KOPT-K1 (cell line): ENCODE measurements around the gene SETBP1.

Source experiments
- H3K27ac ChIP-seq: fragments of 200-600 bp; sonication (generic); 2 replicates; pipeline ENCODE4 v1.5.1; 2016; ENCODE audit warnings: antibody characterized with exemption, mild to moderate bottlenecking, low read depth, low read length; ENCODE audit not compliant: poor library complexity, severe bottlenecking
- H3K36me3 ChIP-seq: fragments of 200-600 bp; sonication (generic); 2 replicates; pipeline ENCODE4 v1.5.1; 2017; ENCODE audit warnings: antibody characterized with exemption, mild to moderate bottlenecking, low read length, moderate library complexity; ENCODE audit not compliant: insufficient read depth
- H3K9me3 ChIP-seq: fragments of 200-600 bp; sonication (generic); 2 replicates; pipeline ENCODE4 v1.5.1; 2017; ENCODE audit warnings: antibody characterized with exemption, low read length, mild to moderate bottlenecking; ENCODE audit not compliant: insufficient read depth, poor library complexity, severe bottlenecking

The SETBP1 gene

DNA sequence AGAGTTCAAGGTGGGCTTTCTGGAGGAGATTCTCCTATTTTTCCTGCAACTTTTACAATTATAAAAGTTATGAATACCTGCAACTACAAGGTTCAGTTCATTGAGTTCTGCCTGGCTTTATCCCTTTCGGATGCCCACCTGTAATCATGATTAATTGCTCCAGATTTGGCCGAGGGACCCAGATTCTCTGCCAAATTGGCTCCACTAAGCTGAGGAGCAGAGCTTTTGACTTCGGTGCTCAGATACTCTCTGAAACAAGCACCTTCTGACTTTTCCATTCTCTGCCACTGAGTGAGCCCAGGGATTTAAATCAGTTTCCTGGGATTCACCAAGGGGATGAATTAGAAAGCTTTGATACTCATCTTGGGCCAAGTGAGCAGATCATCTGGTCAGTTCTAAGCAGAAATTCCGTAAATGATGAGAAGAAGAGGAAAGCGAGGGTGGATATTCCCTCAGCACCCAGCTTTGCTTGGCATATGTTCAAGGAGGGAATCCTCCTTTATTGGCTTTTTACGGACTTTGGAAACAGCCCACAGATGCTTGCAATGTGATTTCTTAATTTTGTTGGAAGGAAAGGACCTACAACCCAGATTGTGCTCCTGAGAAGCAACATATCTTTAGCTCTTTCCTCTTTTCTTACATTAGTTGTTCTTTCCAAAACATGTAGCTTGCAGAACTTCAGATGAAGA, 179.2 kb downstream of the SETBP1 start:
- Histone ChIP-seq H3K9me3 (no peaks in the 10 kb centered on the region), H3K36me3 (no peaks in the 10 kb centered on the region), H3K27ac (no peak overlapping the region)

DNA sequence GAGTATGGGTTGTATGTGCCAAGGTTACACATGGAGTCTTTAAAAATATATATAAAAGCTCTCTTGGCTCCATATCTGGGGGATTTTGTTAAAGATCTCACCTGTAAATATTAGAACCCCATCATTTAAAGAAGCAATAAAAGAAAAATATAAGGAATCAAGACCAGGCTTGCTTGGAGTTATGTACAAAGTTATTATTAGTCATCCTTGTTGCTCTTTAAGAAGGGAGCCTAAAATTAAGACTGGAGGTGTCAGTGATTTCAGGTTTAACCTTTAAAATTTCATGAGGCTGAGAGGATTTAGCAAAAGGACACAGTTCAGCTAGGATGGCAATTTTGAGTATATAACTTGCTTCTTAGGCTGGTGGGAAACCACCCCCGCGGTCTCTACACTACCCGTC, 181.4 kb downstream of the SETBP1 start:
- no peak overlapping the region for H3K27ac ChIP-seq
- no peaks in the 10 kb centered on the region for H3K36me3 ChIP-seq
- no peaks in the 10 kb centered on the region for H3K9me3 ChIP-seq

DNA sequence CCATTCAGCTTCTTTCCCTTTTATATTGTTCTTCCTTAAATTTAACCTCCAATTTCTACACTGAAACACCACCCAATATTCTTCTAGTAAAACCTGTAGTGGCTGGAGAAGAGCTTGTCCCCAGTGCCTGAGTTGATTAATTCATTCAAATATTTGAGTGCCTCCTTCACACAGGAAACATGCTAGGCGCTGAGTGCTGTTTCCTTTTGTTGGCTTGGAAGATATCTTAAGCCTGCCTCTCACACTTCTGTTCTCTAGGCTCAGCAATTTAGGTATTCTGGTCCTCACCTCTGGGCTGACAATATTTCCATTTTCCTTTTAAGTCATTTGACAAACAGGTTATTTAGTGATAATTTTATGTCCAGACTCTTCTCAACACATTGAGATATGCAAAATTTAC, 185.4 kb downstream of the SETBP1 start:
- Histone ChIP-seq H3K27ac (no peak overlapping the region), H3K36me3 (no peaks in the 10 kb centered on the region), H3K9me3 (no peaks in the 10 kb centered on the region)

DNA sequence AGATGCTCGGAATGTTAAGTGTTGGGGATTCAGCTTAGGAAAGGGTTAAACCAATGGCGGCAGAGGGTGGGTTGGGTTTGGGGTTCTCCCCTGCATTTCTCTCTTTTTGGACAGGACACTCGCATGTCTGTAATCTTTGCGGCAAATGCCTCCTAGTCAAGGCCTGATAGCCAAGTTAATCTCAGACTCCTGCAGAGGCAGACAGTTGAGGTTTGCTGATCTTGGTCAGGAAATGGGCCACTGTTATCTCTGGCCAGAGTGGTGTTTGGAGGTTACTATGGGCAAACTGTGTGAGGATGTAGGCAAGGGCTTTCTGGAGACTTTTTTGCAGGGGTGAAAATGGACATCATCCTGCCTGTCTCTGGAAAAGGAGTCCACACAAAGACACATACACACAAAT, 188.8 kb downstream of the SETBP1 start:
- Histone ChIP-seq H3K36me3 (no peaks in the 10 kb centered on the region), H3K27ac (no peak overlapping the region), H3K9me3 (no peaks in the 10 kb centered on the region)

DNA sequence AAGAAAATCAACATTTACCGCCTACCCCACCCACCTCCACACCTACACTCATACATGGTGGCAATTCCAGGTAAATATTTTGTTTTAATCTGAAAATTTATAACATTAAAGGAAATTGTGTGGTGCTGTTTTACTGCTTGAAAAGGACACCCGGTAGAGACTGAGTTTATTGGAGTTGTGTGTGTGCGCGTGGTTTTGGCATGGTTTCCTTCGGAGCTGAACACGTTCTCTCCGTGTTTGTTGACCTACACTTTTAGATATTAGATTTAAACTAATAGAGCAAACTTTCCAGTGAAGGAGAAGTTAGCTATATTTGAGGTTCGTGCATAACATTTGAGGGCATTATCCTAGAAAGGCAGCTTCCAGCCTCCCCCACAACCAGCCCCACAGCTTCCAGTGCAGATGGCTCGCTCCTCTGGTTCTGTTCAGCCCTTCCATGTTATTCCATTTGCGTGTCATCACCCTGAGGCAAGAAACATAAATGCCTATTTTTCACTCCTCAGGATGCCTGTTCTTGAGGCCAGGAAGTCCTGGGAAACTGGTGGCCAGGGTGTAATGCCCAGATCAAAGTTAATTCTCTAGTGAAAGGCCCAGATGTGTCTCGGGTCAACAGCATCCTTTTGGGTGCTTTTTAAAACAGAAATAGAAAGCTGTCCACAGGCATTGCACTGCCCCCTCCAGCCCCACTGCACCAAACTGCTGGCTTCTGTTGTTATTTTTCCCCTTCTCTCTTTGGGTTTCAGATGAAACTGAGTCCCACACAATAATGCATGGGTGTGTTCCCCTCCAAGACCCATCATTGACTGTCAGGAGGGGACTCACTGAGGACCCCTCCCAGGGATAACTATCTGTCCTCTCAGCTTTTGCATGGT, 190.2 kb downstream of the SETBP1 start:
- H3K36me3 ChIP-seq = no peaks in the 10 kb centered on the region
- no peaks in the 10 kb centered on the region for H3K9me3 ChIP-seq
- no peak overlapping the region for H3K27ac ChIP-seq

DNA sequence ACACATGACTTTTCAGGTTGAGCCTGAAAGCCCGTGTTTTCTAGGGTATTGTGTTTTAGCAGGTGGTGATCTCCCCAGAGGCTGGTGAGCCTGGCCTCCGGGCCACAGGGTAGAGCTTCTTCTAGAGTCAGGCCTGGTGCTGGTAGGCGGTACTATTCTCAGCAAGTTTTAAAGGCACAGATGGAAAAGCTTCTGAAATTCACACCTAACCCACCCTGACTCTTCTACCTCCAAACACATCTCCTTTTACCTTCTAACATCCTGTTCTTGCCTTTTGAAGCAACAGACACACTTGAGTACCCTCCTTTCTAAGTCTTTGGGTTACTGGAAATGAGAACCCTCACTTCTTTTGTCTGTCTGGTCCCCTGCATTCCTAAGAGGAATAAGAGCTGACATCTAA, 191.1 kb downstream of the SETBP1 start:
- Histone ChIP-seq H3K36me3 (no peaks in the 10 kb centered on the region), H3K27ac (no peak overlapping the region), H3K9me3 (no peaks in the 10 kb centered on the region)

DNA sequence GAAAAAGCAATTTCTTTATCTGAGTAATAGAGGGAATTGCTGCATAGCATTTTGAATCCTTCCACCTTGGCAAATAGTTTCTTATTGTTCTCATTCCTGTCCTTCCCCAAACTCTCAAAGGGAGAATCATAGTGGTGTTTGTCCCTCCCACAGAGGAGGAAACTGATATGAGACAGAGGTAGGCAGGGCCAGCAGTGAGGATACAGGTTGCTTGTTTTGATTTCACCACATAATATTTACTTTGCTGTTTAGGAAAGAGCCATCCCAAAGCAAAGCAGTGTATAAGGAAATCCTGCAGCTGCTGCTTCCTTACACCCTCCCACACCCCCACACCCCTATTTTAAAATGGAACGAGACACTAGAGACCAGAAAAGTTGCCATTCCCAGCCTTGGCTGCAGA, 195.3 kb downstream of the SETBP1 start:
- H3K36me3 ChIP-seq = no peaks in the 10 kb centered on the region
- H3K9me3 ChIP-seq = no peaks in the 10 kb centered on the region
- H3K27ac ChIP-seq = no peak overlapping the region

DNA sequence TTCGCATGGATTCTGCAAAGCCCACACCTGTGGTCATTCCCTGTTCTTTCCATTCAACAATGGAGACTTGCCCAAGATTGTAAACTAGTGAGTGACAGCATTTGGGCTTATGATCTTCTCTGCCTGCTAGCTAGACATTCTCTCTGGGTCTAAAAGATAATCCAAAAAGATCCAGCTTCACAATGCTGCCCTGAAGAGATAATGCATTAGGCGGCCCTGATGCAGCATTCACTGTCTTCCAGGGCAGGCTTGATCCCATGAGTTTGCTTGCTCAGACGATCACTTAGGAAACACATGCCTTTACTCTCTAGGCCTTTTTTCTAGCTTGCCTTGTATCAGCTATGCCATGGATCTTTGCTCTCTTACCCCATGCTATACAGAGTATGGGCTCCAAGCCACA, 196.1 kb downstream of the SETBP1 start:
- Histone ChIP-seq H3K36me3 (no peaks in the 10 kb centered on the region), H3K9me3 (no peaks in the 10 kb centered on the region), H3K27ac (no peak overlapping the region)

DNA sequence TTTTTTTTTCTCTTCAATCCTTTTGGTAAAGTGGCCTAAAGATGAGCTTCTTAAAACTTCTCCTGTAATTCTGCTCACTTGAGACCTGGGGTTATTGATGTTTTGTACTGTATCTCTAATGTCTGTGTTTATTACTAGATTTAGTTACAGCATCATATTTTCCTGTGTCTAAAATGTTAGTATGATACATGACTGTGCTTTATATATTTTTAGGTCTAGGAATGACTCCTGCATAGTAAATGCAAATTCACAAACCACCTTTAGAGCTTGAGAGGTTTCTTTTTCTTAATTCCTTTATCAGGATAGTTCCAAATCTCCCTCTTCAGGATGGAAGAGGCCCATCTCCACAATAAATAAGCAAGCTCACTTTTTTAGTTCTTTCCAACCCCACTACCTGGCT, 197.6 kb downstream of the SETBP1 start:
- H3K36me3 ChIP-seq = no peaks in the 10 kb centered on the region
- no peak overlapping the region for H3K27ac ChIP-seq

DNA sequence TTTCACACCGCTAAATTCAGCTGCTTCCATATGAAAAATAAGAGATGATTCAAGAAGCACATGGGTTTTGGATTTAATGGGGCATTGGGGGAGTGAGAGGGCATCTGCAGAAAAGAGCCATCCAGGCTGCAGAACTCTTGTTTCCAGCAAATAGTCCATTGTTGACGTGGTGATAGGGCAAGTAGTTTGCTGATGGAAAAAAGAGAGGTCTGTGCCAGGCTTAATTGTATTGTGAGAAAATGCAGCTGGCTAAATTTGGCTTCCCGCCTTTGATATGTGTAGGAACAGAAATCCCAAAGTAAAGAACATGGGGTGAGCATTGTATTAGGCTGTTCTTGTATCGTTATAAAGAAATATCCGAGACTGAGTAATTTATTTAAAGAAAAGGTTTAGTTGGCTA, 199.5 kb downstream of the SETBP1 start:
- Histone ChIP-seq H3K27ac (no peak overlapping the region), H3K9me3 (no peaks in the 10 kb centered on the region), H3K36me3 (no peaks in the 10 kb centered on the region)

More for the DNA sequence above, 197.6 kb downstream of the SETBP1 start:
- no peaks in the 10 kb centered on the region for H3K9me3 ChIP-seq

DNA sequence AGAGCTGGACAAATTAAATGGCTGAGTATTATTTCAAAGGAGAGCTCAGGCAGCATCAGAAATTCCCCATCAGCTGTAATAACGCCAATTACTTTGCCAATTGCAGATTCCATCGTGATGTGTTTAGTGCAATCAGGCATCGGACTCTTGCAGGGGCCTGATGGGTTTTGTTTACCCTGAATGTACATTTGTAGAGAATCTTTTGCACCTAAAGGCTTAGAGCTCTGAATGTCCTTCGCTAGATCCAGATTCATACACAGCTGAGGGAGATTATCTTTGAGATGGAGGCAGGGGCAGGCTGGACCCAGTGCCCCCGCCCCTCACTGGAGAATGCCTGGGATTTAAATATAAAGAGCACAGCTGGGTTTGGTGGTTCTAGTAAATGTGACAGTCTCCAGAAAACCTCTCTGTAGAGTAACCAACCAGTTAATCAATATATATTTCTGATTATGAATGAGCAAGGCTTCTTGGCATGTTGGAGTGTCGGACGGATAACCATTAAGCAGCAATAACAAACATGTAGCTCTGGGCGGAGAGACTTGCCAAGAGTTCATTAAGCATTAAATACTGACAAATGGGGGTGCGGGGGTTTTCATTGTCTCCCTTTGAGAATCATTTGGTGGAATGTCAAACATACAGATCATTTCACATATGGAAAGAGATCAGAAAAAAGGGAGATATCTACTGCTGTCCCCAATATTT, 200.9 kb downstream of the SETBP1 start:
- no peaks in the 10 kb centered on the region for H3K36me3 ChIP-seq

DNA sequence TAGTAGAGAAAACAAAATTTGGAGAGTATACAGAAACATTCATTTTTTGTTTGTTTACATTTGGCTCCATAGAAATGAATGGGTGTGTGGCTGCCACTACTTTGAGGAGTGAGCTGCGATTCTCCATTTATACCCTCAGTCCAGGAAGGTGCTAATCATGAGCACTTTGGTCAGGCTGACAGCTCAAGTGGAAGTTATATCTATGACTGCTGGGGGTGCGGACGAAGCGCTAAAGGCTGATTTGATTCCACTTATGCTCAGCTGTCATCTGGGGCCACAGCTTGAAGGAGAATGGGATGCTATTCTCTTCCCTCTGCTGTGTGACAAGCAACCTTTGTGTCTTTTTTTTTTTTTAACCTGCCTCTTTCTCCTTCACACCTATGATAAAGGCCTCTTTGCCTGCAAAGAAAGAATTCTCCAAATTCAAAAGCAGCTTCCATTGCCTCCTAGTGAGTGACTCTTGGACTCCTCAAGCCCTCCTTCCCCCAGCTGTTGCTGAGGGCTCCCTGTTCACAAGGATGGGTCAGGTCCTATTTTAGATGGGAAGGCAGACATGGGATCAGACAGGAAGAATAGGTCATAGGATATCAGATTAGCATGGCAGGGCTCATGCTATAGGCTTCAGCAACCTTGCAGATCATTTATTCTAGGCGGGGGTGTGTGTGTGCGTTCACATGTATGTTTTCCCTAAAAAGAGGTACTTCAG, 201.6 kb downstream of the SETBP1 start:
- no peak overlapping the region for H3K27ac ChIP-seq
- no peaks in the 10 kb centered on the region for H3K36me3 ChIP-seq
- H3K9me3 ChIP-seq = no peaks in the 10 kb centered on the region

More for the DNA sequence above, 200.9 kb downstream of the SETBP1 start:
- no peak overlapping the region for H3K27ac ChIP-seq
- H3K9me3 ChIP-seq = no peaks in the 10 kb centered on the region

DNA sequence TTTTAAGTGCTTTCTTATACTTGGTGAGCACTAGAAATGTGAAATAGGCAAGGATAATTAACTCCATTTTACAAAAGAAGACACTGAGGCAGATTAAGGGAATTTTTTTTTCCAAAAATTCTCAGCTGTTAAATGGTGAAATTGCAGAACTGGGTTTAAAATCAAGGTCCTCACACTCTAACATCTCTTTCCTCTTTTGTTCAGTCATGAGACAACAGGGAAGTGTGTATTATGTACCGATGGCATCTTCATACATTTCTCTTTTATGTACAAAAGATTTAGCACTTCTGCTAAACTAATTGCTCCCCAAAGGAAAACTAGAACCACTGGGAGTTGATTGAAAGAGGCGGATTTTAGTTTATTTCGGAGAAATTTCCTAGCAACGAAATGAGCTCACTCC, 203.0 kb downstream of the SETBP1 start:
- Histone ChIP-seq H3K36me3 (no peaks in the 10 kb centered on the region), H3K27ac (no peak overlapping the region), H3K9me3 (no peaks in the 10 kb centered on the region)

DNA sequence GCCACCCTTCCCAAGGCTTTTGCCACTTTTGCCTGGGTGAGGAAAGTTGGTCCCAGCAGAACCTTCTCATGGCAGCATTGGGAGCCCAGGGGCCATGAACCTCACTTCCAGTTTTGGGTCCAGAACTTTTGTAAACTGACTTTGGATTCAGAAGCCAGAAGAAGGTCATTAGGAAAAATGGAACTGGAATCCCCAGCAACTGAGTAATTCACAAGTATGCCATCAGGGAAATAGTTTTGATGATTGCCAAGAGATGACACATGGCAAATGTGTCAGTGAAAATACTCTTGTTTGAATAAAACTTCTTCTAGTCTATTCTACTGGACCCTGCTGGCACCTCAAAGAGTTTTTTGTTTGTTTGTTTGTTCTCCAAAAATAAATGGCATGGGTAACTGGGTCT, 203.7 kb downstream of the SETBP1 start:
- H3K36me3 ChIP-seq = no peaks in the 10 kb centered on the region
- H3K27ac ChIP-seq = no peak overlapping the region
- H3K9me3 ChIP-seq = no peaks in the 10 kb centered on the region

DNA sequence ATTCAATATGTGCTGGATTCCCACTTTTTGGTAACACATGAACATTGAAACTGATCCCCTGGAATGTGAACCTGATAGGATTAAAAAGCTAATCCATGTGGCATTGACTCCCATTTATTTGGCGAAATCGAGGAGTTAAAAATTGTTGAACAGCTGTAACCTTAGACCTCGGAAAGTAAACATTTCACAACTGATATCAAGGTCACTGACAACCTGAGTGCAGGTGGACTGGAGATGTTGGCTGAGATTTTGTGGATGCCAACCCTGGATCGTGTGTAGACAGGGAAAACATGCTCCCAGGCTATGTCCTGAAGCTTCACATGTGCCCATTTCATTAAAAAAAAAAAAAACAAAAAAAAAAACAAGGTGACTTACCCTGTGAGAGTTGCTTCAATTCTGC, 204.8 kb downstream of the SETBP1 start:
- no peaks in the 10 kb centered on the region for H3K36me3 ChIP-seq
- no peaks in the 10 kb centered on the region for H3K9me3 ChIP-seq
- no peak overlapping the region for H3K27ac ChIP-seq
